Keratinocyte (primary cell): ENCODE results near the gene GATA2. TPM values are rescaled to one million over a fixed set of nuclear protein-coding genes. Genes with fewer than 3 reads are reported as not detected.

Source experiments
- DNase-seq: peaks from one replicate; pipeline ENCODE4 v3.0.0-alpha.2; 2011; ENCODE audit warnings: low read depth, missing footprints, low spot score
- FAIRE-seq: peaks from 2 replicates; lab custom pipeline; 2011; peaks lifted over from hg19 to GRCh38; lab: Jason Lieb, UNC
- H2AFZ ChIP-seq: 2 replicates; pipeline ENCODE4 v1.6.0; 2012; ENCODE audit warnings: low read length, control low read depth, inconsistent platforms; ENCODE audit not compliant: control insufficient read depth
- H3K27ac ChIP-seq: 2 replicates; pipeline ENCODE4 v1.5.1; 2011; ENCODE audit warnings: low read length; ENCODE audit not compliant: control insufficient read depth, insufficient read depth
- H3K27me3 ChIP-seq: 3 replicates; pipeline ENCODE4 v1.6.0; 2011; ENCODE audit warnings: low read length; ENCODE audit not compliant: control insufficient read depth, insufficient read depth; ENCODE audit errors: extremely low read depth
- H3K36me3 ChIP-seq, 2 experiments: 2 replicates in 1 of 2; 3 replicates in 1 of 2; pipeline ENCODE4 v1.5.1; 2011; ENCODE audit warnings: low read length in 2 of 2, mild to moderate bottlenecking in 1 of 2; ENCODE audit not compliant: control insufficient read depth in 2 of 2, insufficient read depth in 2 of 2; ENCODE audit errors: extremely low read depth in 1 of 2
- H3K4me1 ChIP-seq: 3 replicates; pipeline ENCODE4 v1.5.1; 2011; ENCODE audit warnings: low read length; ENCODE audit not compliant: control insufficient read depth, insufficient read depth; ENCODE audit errors: extremely low read depth
- H3K4me2 ChIP-seq: 3 replicates; pipeline ENCODE4 v1.6.0; 2011; ENCODE audit warnings: low read depth, low read length; ENCODE audit not compliant: control insufficient read depth, insufficient read depth; ENCODE audit errors: extremely low read depth
- H3K4me3 ChIP-seq, 3 experiments: fragments of 200-600 bp in 1 of 3; sonication (generic) in 1 of 3; 2 replicates in 2 of 3; 3 replicates in 1 of 3; pipeline ENCODE4 v1.5.1; 2011 to 2016; ENCODE audit warnings: low read length in 3 of 3, mild to moderate bottlenecking in 3 of 3, control low read depth in 2 of 3, inconsistent platforms in 1 of 3, low read depth in 1 of 3, mixed read lengths in 1 of 3, mixed run types in 1 of 3, moderate library complexity in 1 of 3; ENCODE audit not compliant: control insufficient read depth in 2 of 3, insufficient read depth in 2 of 3; ENCODE audit errors: extremely low read depth in 1 of 3
- H3K79me2 ChIP-seq: 2 replicates; pipeline ENCODE4 v1.6.0; 2012; ENCODE audit warnings: low read length; ENCODE audit not compliant: control insufficient read depth, insufficient read depth
- H3K9ac ChIP-seq: 3 replicates; pipeline ENCODE4 v1.6.0; 2011; ENCODE audit warnings: low read length; ENCODE audit not compliant: control insufficient read depth, insufficient read depth; ENCODE audit errors: extremely low read depth
- H3K9me1 ChIP-seq: 3 replicates; pipeline ENCODE4 v1.6.0; 2011; ENCODE audit warnings: low read length; ENCODE audit not compliant: control insufficient read depth, insufficient read depth; ENCODE audit errors: extremely low read depth
- H3K9me3 ChIP-seq: 2 replicates; pipeline ENCODE4 v1.5.1; 2012; ENCODE audit warnings: low read depth, low read length; ENCODE audit not compliant: control insufficient read depth
- H4K20me1 ChIP-seq: 3 replicates; pipeline ENCODE4 v1.6.0; 2011; ENCODE audit warnings: low read length; ENCODE audit not compliant: control insufficient read depth, insufficient read depth; ENCODE audit errors: extremely low read depth
- CTCF ChIP-seq, 3 experiments: IDR thresholded peaks in 1 of 3; conservative IDR thresholded peaks in 1 of 3; optimal IDR thresholded peaks in 1 of 3; 2 replicates in 2 of 3; 3 replicates in 1 of 3; pipeline versions ENCODE3 to v1.5.1; 2011; ENCODE audit warnings: low read length in 3 of 3, mild to moderate bottlenecking in 3 of 3, moderate library complexity in 2 of 3, control low read depth in 1 of 3, inconsistent platforms in 1 of 3; ENCODE audit not compliant: insufficient read depth in 2 of 3; ENCODE audit errors: extremely low read depth in 1 of 3
- EZH2 ChIP-seq: IDR thresholded peaks from one replicate; pipeline ENCODE4 v1.6.1; 2012; ENCODE audit warnings: inconsistent platforms, mild to moderate bottlenecking, low read length, moderate library complexity
- dilution Hi-C: fragments of 300-500 bp; cut with MboI; formaldehyde crosslinking; loops from one replicate; pipeline ENCODE4 v1.7.0; 2020; ENCODE audit warnings: low sequenced_read_pairs; ENCODE audit not compliant: extremely low pct_ligation_motif_present
- polyA plus RNA-seq, 5 experiments: library from polyadenylated mRNA; depleted of rRNA in 3 of 5; stranded (reverse) in 3 of 5; stranded (forward) in 1 of 5; unstranded in 1 of 5; fragments of >200 nt; gene quantifications; 1 replicate in 1 of 5; 2 replicates in 3 of 5; 3 replicates in 1 of 5; pipeline versions ENCODE4 v1.2.1 to v1.2.3, GENCODE V29; 2011 to 2012; ENCODE audit warnings: missing spikeins in 2 of 5, low read depth in 1 of 5, low replicate concordance in 1 of 5

Gene GATA2
- polyA plus RNA-seq, 1 donor (not counting 4 experiments of a cell fraction or from before 2014, with no cell fraction given) = not detected

- H3K4me3 ChIP-seq = no peak overlapping the region
- no peak for FAIRE-seq
- H3K9me1 ChIP-seq = no peaks in the 10 kb centered on the region
- no peak for DNase-seq
- no peaks in the 10 kb centered on the region for H3K9me3 ChIP-seq
- no peaks in the 10 kb centered on the region for H3K36me3 ChIP-seq
- H3K27ac ChIP-seq = no peak overlapping the region
- TF ChIP-seq CTCF (optimal IDR thresholded peaks at IDR 0.05 in 1 of 3, IDR thresholded peaks at IDR 0.05 in 1 of 3, conservative IDR thresholded peaks at IDR 0.05 in 1 of 3; ENCODE audit: extremely low read depth in 1 of 3, insufficient read depth in 2 of 3, low read length in 3 of 3) (peak; percentile 52 to 59 (median 52)), EZH2 (no peak)
- H3K4me1 ChIP-seq = no peaks in the 10 kb centered on the region
- no peak overlapping the region for H3K9ac ChIP-seq
- peaks cover 3% of the 10 kb centered on the region for H4K20me1 ChIP-seq
- no peaks in the 10 kb centered on the region for H3K79me2 ChIP-seq
- no peak overlapping the region for H2AFZ ChIP-seq
- H3K4me2 ChIP-seq = no peak overlapping the region
- dilution Hi-C loops = no loop called here
- H3K27me3 ChIP-seq = peaks cover 27% of the 10 kb centered on the region
Measured at GRCh38 chr3:128438488-128439072, 54.4 kb downstream of the GATA2 start.

- H3K9me3 ChIP-seq = no peaks in the 10 kb centered on the region
- no peak overlapping the region for H3K4me3 ChIP-seq
- DNase-seq (no peak), FAIRE-seq (no peak)
- peaks cover 51% of the 10 kb centered on the region for H3K27me3 ChIP-seq
- H3K4me2 ChIP-seq = no peak overlapping the region
- H3K9me1 ChIP-seq = no peaks in the 10 kb centered on the region
- H3K36me3 ChIP-seq = no peaks in the 10 kb centered on the region
- dilution Hi-C loops = no loop called here
- H3K9ac ChIP-seq = no peak overlapping the region
- H3K4me1 ChIP-seq = no peaks in the 10 kb centered on the region
- H3K79me2 ChIP-seq = no peaks in the 10 kb centered on the region
- H4K20me1 ChIP-seq = peaks cover 3% of the 10 kb centered on the region
- H3K27ac ChIP-seq = no peak overlapping the region
- no peak for TF ChIP-seq CTCF (optimal IDR thresholded peaks at IDR 0.05 in 1 of 3, IDR thresholded peaks at IDR 0.05 in 1 of 3, conservative IDR thresholded peaks at IDR 0.05 in 1 of 3; ENCODE audit: extremely low read depth in 1 of 3, insufficient read depth in 2 of 3, low read length in 3 of 3)
- TF ChIP-seq EZH2 = no peak
- no peak overlapping the region for H2AFZ ChIP-seq
Measured at GRCh38 chr3:128436214-128436613, 56.8 kb downstream of the GATA2 start.
